Peyer's patch (tissue), 4 donors: ENCODE results near the gene RGL3. TPM values are rescaled to one million over a fixed set of nuclear protein-coding genes. Genes with fewer than 3 reads are reported as not detected.
"Not testable (repeated sequence)": the region's sequence is repeated elsewhere in the genome, so short reads cannot be mapped to it uniquely, and the experiment has no call there.

Experiments used
- DNase-seq, 3 donors: peaks; one replicate each; pipeline ENCODE4 v3.0.0-alpha.2; 2017 to 2019
- H3K27ac ChIP-seq, 4 donors: fragments of 200-600 bp; sonication (generic); one replicate each; pipeline ENCODE4 v1.5.1; 2016 to 2019
- H3K27me3 ChIP-seq, 2 donors: fragments of 200-600 bp; sonication (generic); one replicate each; pipeline ENCODE4 v1.5.1; 2019
- H3K36me3 ChIP-seq, 3 donors: fragments of 200-600 bp; sonication (generic); one replicate each; pipeline ENCODE4 v1.5.1; 2016 to 2019
- H3K4me1 ChIP-seq, 4 donors: fragments of 200-600 bp; sonication (generic); one replicate each; pipeline ENCODE4 v1.5.1; 2016 to 2019
- H3K4me3 ChIP-seq, 4 donors: fragments of 200-600 bp; sonication (generic); 1 replicate in 3 of 4; 2 replicates in 1 of 4; pipeline ENCODE4 v1.5.1; 2016 to 2019; ENCODE audit warnings: mild to moderate bottlenecking in 1 of 4
- H3K9me3 ChIP-seq, 4 donors: fragments of 200-600 bp; sonication (generic); one replicate each; pipeline ENCODE4 v1.5.1; 2016 to 2019; ENCODE audit warnings: mild to moderate bottlenecking in 1 of 4
- CTCF ChIP-seq, 6 experiments: fragments of 450-650 bp in 4 of 6; fragments of 200-600 bp in 2 of 6; sonication (generic) in 1 of 6; IDR thresholded peaks; one replicate each; pipeline ENCODE4 v1.5.1; 2017 to 2019; ENCODE audit warnings: antibody characterized with exemption in 6 of 6, mild to moderate bottlenecking in 3 of 6, moderate library complexity in 1 of 6
- POLR2A ChIP-seq, 2 donors: fragments of 450-650 bp; IDR thresholded peaks; one replicate each; pipeline ENCODE4 v1.5.1; 2017; ENCODE audit warnings: antibody characterized with exemption in 2 of 2, mild to moderate bottlenecking in 2 of 2, moderate library complexity in 2 of 2
- total RNA-seq, 4 donors: library from RNA; depleted of rRNA; stranded (reverse); fragments of >200 nt; gene quantifications; one replicate each; pipeline ENCODE4 v1.1.0, GENCODE V29; 2016

The RGL3 gene
- total RNA-seq, result 10 to 100 TPM in 1 of 4 donors, 1 to 10 TPM in 3; 2.5 to 51.2 (median 6.3) TPM

GRCh38 chr19:11418549-11419506, at the start of gene RGL3:
RGL3 (minus strand) TSS chr19:11419314; CDS start chr19:11419278, 36 bp downstream.
- H3K4me1 ChIP-seq, result peaks cover 0 to 41% (median 31%) of the 10 kb centered on the region in 4 donors
- peaks cover 0 to 6% (median 0%) of the 10 kb centered on the region in 4 donors for H3K9me3 ChIP-seq
- TF ChIP-seq CTCF (IDR thresholded peaks at IDR 0.05) (no peak), POLR2A (IDR thresholded peaks at IDR 0.05) (no peak)
- peaks cover 0 to 50% of the 10 kb centered on the region in 2 donors for H3K27me3 ChIP-seq
- peak within 1 kb of the TSS; percentile 15 to 44 (median 41) for H3K4me3 ChIP-seq
- H3K27ac ChIP-seq, result peak within 1 kb of the TSS in 2 of 4 donors; percentile 25 to 39
- H3K36me3 ChIP-seq, result no peaks in the 10 kb centered on the region
- DNase-seq, result peak in 1 of 3 donors; percentile 59

- not testable (repeated sequence) for H3K27ac ChIP-seq, H3K27me3 ChIP-seq, H3K4me3 ChIP-seq, H3K36me3 ChIP-seq, H3K9me3 ChIP-seq, H3K4me1 ChIP-seq, DNase-seq
Observed at GRCh38 chr19:11468266-11468845, 49.2 kb upstream of the RGL3 start.

DNA sequence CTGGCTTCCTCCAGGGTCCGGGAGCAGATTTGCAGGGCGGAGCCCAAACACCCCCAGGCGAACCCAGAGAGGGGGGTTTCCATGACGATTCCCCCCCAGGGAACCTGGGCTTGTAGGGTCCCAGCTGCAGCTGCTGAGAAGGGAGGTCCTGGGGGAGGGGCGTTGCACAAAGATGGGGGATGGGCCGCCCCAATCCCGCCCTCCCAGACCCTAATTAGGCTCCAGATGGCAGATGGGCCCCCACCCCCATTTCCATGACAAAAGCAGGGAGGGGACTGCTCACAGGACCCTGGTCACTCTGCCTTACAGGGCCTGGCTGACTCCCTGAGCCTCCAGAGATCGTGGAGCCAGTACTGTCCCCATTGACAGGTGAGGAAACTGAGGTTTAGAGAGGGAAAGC, 46.5 kb upstream of the RGL3 start:
- TF ChIP-seq POLR2A (IDR thresholded peaks at IDR 0.05) (no peak), CTCF (IDR thresholded peaks at IDR 0.05) (no peak)
- Histone ChIP-seq H3K27me3 (no peaks in the 10 kb centered on the region), H3K9me3 (no peaks in the 10 kb centered on the region), H3K4me1 (no peaks in the 10 kb centered on the region), H3K4me3 (no peak overlapping the region), H3K36me3 (no peaks in the 10 kb centered on the region), H3K27ac (no peak overlapping the region)
- no peak for DNase-seq

DNA sequence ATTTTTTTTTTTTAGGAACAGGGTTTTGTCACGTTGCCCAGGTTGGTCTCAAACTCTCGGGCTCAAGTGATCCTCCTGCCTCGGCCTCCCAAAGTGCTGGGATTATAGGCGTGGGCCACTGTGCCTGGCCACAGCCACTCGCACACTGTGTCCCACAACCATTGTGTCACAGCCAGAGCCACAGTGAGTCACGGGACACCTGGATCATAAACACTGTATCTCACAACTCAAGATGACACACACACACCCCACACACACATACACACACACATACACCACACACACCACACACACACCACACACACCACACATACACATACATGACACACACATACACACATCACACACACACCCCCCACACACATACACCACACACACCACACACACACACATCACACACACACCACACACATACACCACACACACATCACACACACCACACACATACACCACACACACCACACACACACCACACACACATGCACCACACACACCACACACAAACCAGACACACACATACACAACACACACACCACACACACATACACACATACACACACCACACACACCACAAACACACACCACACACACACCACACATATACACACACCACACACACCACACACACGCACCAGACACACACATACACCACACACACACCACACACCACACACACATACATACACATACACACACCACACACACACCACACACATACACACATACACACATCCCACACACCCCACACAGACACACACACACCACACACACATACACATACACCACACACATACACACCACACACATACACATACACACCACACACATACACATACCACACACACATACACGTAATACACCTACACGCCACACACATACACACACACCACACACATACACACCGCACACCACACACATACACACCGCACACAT, 45.5 kb upstream of the RGL3 start:
- TF ChIP-seq CTCF (IDR thresholded peaks at IDR 0.05), result no peak
- TF ChIP-seq POLR2A (IDR thresholded peaks at IDR 0.05), result no peak
- DNase-seq, result no peak
- H3K27ac ChIP-seq, result no peak overlapping the region

DNA sequence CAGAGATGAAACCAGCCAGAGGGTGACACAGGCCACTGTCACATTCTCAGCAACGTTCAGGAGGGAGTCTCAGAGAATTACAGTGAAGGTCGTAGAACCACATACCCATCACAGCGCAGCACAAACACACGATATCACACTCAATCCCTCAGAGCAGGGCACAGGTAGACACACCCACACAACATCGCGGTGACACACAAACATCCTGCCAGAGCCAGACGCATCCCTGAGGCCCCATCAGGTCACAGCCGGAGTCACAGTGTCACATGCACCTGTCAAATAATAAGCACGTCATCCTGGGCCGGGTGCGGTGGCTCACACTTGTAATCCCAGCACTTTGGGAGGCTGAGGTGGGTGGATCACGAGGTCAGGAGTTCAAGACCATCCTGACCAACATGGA, 44.3 kb upstream of the RGL3 start:
- Histone ChIP-seq H3K36me3 (no peaks in the 10 kb centered on the region), H3K27ac (no peak overlapping the region), H3K27me3 (no peaks in the 10 kb centered on the region), H3K4me1 (no peaks in the 10 kb centered on the region), H3K9me3 (no peaks in the 10 kb centered on the region), H3K4me3 (no peak overlapping the region)
- TF ChIP-seq POLR2A (IDR thresholded peaks at IDR 0.05) (no peak), CTCF (IDR thresholded peaks at IDR 0.05) (no peak)
- DNase-seq, result no peak

More for the DNA sequence above, 45.5 kb upstream of the RGL3 start:
- Histone ChIP-seq H3K4me1 (no peaks in the 10 kb centered on the region), H3K36me3 (no peaks in the 10 kb centered on the region), H3K4me3 (no peak overlapping the region), H3K9me3 (no peaks in the 10 kb centered on the region), H3K27me3 (no peaks in the 10 kb centered on the region)
